Activated B cell treated with CpG ODN at 0.5 μM for 24 hours (primary cell): Measurements from ENCODE around the gene ABCC5. TPM values are rescaled to one million over a fixed set of nuclear protein-coding genes. Genes with fewer than 3 reads are reported as not detected.

Experiments used
- ATAC-seq: fragments of 200-7000 bp; cut with Tn5 transposase; one replicate; pipeline ENCODE4 v1.10.0; 2021; ENCODE audit warnings: low read depth, mild to moderate bottlenecking, moderate library complexity
- CTCF ChIA-PET: fragments of 350-600 bp; sonication (Branson Sonifier 250); formaldehyde crosslinking; loops from one replicate; lab custom pipeline; 2021; ENCODE audit warnings: antibody characterized with exemption; lab: Charles Lee
- POLR2A ChIA-PET: fragments of 350-600 bp; sonication (Branson Sonifier 250); formaldehyde crosslinking; loops from one replicate; lab custom pipeline; 2021; ENCODE audit warnings: antibody characterized with exemption; lab: Charles Lee
- DNase-seq: peaks from one replicate; pipeline ENCODE4 v3.0.0; 2022
- H3K27ac Mint-ChIP-seq: one replicate; pipeline ENCODE4 v1.8.0; 2020; ENCODE audit warnings: mixed read lengths
- H3K27me3 Mint-ChIP-seq: one replicate; pipeline ENCODE4 v1.8.0; 2021; ENCODE audit warnings: mixed read lengths
- H3K36me3 Mint-ChIP-seq: one replicate; pipeline ENCODE4 v1.8.0; 2021; ENCODE audit warnings: low read depth, mixed read lengths
- H3K4me1 Mint-ChIP-seq: one replicate; pipeline ENCODE4 v1.8.0; 2021; ENCODE audit warnings: mixed read lengths
- H3K4me3 Mint-ChIP-seq: one replicate; pipeline ENCODE4 v1.8.0; 2020; ENCODE audit warnings: mild to moderate bottlenecking, mixed read lengths
- H3K9me3 Mint-ChIP-seq: one replicate; pipeline ENCODE4 v1.8.0; 2020; ENCODE audit warnings: mixed read lengths
- intact Hi-C: fragments of 100-400 bp; cut with micrococcal nuclease; formaldehyde crosslinking; loops from one replicate; pipeline ENCODE4 v1.15.1; 2024
- total RNA-seq: library from RNA; stranded (reverse); gene quantifications from 2 replicates; pipeline ENCODE4 v1.2.3, GENCODE V29; 2022
- TF ChIP-seq, protein P1 (sequence below): fragments of 200-600 bp; IDR thresholded peaks from one replicate; pipeline ENCODE4 v1.8.0; 2022; ENCODE audit warnings: antibody characterized with exemption, mild to moderate bottlenecking

The ABCC5 gene
- total RNA-seq, 1 donor from 2014 or later: 10.6 TPM

DNA sequence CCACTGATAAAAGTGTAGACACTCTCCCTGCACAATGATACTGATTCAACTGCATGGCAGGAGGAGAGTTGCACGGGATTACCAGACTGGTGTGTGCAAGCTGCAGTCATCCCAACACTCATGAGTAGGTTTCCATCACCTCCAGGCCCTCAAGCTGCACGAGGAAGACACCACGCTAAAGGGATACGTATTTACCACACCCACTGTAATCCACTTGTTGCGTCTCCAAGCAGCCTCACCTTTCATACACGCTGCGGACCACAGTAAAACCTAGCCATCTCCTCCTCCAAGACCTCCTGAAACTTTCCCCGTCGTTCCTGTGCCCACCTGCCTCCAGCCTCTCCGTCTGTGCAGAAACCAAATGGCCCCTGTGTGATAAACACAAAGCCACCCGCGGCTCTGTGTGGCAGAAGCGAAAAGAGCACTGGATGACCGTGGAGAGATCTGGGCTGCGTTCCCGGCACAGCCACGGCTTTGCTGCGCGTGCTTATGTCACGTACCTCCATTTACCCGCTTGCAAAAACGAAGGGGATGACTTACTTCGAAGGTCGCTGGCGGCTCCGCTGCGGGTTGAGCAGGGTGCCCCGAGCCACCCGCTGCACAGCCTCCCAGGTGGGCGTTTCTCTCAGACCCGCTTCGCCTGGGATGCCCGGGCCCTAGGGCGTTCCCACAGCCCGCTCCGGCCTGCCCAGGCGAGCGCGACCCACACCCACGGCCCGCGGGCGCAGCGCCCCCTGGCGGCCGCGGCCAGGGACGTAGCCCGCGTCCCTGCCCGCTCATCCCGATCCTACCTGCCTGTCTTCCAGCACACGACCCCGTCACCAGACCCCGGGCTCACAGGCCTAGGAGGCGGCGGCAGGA lies 643 bp downstream of the ABCC5 start:
- ATAC-seq (peak; percentile 73), DNase-seq (peak; percentile 70)
- ChIA-PET POLR2A (interaction anchor here (0.6 to 1.7 kb wide), 4 partner anchors 10 to 162 kb away, joined by 3 to 7 read pairs (median 6); partner anchors contain the start of gene EIF2B5), CTCF (interaction anchor here (1.0 to 3.2 kb wide), 8 partner anchors 10 to 133 kb away, joined by 4 to 29 read pairs (median 6); partner anchors contain the start of gene PARL)
- peak overlapping the region; percentile 100 for H3K4me3 Mint-ChIP-seq
- peaks cover 12% of the 10 kb centered on the region for H3K36me3 Mint-ChIP-seq
- intact Hi-C loops: loop anchor here (1.0 to 2.0 kb wide), 9 partner anchors 11 to 346 kb away; partner anchors contain the start of genes AP2M1, DVL3, EIF2B5 and PSMD2
- H3K4me1 Mint-ChIP-seq: peaks cover 13% of the 10 kb centered on the region
- H3K9me3 Mint-ChIP-seq: no peaks in the 10 kb centered on the region
- TF ChIP-seq, protein P1, sequence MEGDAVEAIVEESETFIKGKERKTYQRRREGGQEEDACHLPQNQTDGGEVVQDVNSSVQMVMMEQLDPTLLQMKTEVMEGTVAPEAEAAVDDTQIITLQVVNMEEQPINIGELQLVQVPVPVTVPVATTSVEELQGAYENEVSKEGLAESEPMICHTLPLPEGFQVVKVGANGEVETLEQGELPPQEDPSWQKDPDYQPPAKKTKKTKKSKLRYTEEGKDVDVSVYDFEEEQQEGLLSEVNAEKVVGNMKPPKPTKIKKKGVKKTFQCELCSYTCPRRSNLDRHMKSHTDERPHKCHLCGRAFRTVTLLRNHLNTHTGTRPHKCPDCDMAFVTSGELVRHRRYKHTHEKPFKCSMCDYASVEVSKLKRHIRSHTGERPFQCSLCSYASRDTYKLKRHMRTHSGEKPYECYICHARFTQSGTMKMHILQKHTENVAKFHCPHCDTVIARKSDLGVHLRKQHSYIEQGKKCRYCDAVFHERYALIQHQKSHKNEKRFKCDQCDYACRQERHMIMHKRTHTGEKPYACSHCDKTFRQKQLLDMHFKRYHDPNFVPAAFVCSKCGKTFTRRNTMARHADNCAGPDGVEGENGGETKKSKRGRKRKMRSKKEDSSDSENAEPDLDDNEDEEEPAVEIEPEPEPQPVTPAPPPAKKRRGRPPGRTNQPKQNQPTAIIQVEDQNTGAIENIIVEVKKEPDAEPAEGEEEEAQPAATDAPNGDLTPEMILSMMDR: peak; percentile 81
- H3K27me3 Mint-ChIP-seq: peaks cover 10% of the 10 kb centered on the region
- H3K27ac Mint-ChIP-seq: peak overlapping the region; percentile 84

DNA sequence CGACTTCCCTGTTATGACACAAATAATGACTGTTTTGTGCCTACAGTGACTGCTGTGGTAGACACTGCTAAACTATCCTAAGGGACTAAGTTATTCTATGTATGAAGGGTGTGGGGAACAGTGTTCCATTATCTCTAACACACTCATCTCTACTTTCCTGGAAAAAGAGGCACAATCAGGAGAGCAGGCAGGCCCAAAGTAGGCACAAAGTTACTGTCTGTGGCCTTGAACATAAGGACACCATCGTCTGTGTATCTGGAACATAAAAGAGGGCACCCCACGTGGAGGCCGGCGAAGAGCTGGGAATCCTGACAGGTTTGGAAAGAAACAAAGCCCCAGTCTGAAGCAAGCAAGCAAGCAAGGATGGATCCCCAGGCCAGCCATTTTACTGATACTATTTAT lies 1.5 kb downstream of the ABCC5 start:
- TF ChIP-seq, protein P1: no peak
- intact Hi-C loops: loop anchor here (2.0 kb wide), 1 partner anchor 347 kb away; no protein-coding TSS in a partner anchor
- peaks cover 13% of the 10 kb centered on the region for H3K4me1 Mint-ChIP-seq
- peaks cover 6% of the 10 kb centered on the region for H3K27me3 Mint-ChIP-seq
- H3K4me3 Mint-ChIP-seq: peak overlapping the region; percentile 100
- H3K36me3 Mint-ChIP-seq: peaks cover 16% of the 10 kb centered on the region
- POLR2A ChIA-PET: no interaction called here
- no peak for ATAC-seq
- DNase-seq: no peak
- H3K27ac Mint-ChIP-seq: no peak overlapping the region
- CTCF ChIA-PET: interaction anchor here (1.9 to 3.2 kb wide), 3 partner anchors 10 to 120 kb away, joined by 7 to 29 read pairs (median 9); no protein-coding TSS in a partner anchor
- H3K9me3 Mint-ChIP-seq: no peaks in the 10 kb centered on the region

GRCh38 chr3:184015381-184016019 lies 2.2 kb downstream of the ABCC5 start:
- TF ChIP-seq, protein P1: no peak
- ATAC-seq: no peak
- H3K9me3 Mint-ChIP-seq: no peaks in the 10 kb centered on the region
- ChIA-PET CTCF (interaction anchor here (0.6 to 3.2 kb wide), 4 partner anchors 10 to 711 kb away, joined by 3 to 29 read pairs (median 8); no protein-coding TSS in a partner anchor), POLR2A (interaction anchor here (0.7 kb wide), 1 partner anchor 1035 kb away, joined by 3 read pairs; no protein-coding TSS in a partner anchor)
- peaks cover 20% of the 10 kb centered on the region for H3K36me3 Mint-ChIP-seq
- DNase-seq: no peak
- H3K4me1 Mint-ChIP-seq: peaks cover 13% of the 10 kb centered on the region
- intact Hi-C loops: loop anchor here (2.0 kb wide), 1 partner anchor 347 kb away; no protein-coding TSS in a partner anchor
- peaks cover 3% of the 10 kb centered on the region for H3K27me3 Mint-ChIP-seq
- no peak overlapping the region for H3K27ac Mint-ChIP-seq
- H3K4me3 Mint-ChIP-seq: no peak overlapping the region

DNA sequence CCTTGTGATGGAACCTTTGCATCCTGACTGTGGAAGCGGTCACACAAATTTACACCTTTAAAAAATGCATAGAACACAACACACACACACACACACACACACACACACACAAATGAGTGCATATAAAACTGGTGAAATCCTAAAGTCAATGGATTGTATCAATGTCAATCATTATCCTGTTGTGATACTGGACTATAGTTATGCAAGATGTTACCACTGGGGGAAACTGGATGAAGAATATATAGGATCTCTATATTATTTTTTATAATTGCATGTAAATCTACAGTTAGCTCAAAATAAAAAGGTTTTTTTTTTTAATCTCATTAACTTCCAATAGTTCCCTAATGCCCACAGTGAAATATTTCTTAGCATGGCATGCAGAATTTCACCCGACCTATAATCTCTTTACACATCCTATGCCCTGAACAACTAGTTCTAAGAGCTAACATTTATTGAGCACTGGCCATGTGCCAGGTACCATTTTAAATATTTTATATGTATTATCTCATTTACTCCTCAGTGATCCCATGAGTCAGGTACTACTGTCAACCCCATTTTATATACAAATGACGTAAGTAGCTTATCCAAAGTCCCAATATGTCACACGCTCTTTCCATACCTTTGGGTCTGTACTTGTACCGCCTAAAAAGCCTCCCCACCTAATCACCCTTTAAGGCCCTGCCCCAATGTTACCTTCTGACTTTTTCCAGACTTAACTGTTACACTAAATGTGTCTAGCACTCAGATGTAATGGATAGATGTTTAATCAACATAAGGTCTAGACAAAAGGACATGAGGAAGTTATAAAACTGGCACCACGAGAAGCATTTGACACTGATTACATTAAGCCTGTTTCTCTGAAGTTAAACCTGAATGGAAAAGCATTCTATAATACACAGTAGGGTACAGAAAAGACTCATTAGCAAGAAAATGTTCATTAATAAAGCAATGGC lies 5.5 kb downstream of the ABCC5 start:
- H3K27ac Mint-ChIP-seq: no peak overlapping the region
- no peaks in the 10 kb centered on the region for H3K9me3 Mint-ChIP-seq
- DNase-seq (no peak), ATAC-seq (no peak)
- TF ChIP-seq, protein P1: no peak
- no peaks in the 10 kb centered on the region for H3K27me3 Mint-ChIP-seq
- intact Hi-C loops: no loop called here
- H3K4me1 Mint-ChIP-seq: peaks cover 22% of the 10 kb centered on the region
- ChIA-PET CTCF (interaction anchor here (1.5 kb wide), 1 partner anchor 108 kb away, joined by 3 read pairs; no protein-coding TSS in a partner anchor), POLR2A (no interaction called here)
- peaks cover 13% of the 10 kb centered on the region for H3K36me3 Mint-ChIP-seq
- no peak overlapping the region for H3K4me3 Mint-ChIP-seq
